NCI-H1092 treated with DMSO at 0.1 percent for 48 hours (cell line): ENCODE measurements around the gene RBM42.

ENCODE experiments used
- DNase-seq: peaks from one replicate; lab custom pipeline; 2025; lab: John Stamatoyannopoulos, UW

The RBM42 gene

DNA sequence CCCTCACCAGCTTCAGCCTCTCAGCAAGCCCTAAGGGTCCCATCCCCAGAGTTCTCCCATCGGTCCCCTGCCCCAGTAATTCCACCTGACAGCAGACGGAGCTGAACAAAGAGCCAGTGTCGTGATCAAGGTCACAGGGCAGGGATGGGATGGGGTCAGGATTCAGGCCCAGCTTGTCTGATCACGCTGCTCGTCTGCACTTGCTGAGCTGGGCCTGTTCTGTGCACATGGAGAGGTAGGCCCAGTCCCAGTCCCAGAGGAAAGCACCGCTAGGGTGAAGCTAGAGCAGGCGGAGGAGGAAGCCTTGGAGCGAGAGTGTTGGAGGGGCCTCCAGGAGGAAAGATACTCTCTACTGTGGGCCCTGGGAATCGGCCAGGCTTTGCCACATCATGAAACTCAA lies 7.1 kb upstream of the RBM42 start:
- DNase-seq = no peak

DNA sequence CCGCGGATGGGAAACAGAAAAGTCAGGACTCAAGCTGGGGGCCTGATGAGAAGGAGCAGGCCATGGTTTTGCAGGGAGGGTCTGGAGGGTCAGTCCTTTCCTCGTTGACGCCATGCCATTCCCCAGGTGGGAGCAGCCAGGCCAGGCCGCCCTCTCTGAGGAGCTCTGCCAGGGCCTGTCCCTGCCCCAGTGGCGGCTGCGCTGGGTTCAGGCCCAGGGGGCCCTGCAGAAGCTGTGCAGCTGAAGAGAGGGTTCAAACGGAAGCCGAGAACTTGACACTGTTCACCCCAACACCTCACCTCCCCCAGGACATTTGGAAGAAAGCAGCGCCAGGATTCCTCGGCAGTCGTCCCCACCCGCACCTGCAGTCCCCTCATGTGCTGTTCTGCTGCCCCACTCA lies 6.1 kb upstream of the RBM42 start:
- no peak for DNase-seq

DNA sequence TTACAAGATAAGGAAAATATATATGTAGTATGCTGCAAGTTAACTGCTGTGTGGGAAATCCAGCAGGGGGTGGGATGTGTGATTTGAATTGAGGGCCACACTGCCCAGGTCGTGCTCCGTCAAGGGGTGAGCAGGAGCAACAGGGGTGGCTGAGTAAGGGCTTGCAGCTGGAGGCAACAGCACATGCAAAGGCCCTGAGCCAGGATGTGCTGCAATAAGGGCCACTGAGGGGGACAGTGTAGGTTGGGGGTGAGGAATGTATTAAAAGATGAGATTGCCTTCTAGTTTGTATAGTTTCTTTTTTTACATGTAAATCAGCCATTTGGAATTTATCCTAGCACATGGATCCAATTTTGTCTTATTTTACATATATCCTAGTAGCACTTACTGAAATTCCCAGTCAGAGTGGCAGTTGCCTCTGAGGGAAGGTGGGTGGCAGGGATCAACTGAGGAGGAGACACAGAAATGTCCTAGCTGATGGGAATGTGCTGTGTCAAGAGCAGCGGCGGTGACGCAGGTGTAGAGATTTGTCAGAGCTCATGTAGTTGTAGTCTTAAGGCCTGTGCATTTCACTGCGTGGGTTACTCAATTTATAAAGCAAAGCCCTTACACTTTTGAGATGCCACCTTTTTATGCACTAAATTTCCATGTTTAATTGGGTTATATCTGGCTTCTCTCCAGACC lies 5.4 kb upstream of the RBM42 start:
- DNase-seq = no peak

DNA sequence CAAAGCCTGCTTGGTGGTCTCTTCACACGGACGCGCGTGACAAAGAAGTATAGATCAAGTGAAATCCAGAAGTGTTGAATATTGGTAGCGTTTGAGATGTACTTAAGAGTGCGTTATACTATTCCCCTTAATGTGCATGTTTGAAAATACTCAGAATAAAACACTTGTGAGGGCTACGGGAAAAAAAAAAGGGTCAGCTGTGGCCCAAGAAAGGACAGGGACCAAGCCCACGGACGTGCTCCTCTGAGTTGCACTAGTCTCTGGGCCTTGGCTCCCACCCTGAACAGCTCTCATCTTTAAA lies 622 bp upstream of the RBM42 start:
- no peak for DNase-seq

DNA sequence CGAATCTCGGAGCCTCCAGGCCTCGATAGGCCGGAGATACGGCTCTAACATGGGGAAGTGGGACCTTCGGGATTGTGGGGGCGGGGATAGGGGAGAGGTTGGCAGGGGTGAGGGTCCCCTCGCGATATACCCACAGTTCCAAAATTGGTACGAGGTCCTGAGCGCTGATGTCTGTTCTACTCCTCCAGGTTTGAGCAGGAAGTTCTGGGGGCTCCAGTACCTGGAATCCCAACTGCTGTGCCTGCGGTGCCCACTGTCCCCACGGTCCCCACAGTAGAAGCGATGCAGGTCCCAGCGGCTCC lies 447 bp downstream of the RBM42 start:
- DNase-seq = no peak

DNA sequence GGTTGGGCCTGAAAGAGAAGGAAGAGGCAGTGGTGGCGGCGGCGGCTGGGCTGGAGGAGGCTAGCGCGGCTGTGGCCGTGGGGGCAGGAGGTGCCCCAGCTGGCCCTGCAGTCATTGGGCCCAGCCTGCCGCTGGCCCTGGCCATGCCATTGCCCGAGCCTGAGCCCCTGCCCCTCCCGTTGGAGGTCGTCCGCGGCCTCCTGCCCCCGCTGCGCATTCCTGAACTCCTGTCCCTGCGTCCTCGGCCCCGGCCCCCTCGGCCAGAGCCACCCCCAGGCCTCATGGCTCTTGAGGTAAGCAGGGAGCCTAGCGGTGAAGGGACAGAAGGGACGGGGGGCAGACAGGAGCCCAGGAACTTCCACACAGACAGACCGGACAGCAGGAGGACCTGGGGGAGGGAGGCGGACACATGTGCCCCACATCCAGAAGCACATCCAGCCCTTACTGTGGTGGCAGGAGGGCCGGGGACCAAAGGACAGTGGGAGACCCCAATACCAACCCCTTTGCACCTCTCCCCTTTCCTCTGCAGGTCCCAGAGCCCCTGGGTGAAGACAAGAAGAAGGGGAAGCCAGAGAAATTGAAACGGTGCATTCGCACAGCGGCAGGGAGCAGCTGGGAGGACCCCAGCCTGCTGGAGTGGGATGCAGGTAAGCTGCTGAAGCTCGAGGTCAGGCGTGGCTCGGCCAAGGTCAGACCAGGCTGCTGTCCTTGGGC lies 5.0 kb downstream of the RBM42 start:
- DNase-seq = no peak

DNA sequence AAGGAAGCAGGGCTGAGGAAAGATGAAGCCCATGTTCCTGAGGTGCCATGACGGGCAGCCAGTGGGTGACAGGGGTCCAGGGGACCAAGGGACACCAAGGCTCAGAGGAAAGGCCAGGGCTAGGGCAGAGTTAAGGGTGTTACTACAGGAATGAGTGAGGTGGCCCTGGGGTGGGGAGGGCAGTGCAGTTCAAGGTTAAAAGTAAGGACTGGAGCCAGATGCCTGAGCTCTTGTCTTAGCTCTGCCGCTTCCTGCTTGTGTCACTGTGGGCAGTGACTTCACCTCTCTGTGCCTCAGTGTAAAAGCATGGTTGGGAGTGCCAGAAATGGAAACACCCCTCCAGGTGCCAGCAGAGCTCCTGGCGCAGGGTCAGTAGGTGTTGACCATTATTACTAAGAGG lies 7.8 kb downstream of the RBM42 start:
- no peak for DNase-seq

DNA sequence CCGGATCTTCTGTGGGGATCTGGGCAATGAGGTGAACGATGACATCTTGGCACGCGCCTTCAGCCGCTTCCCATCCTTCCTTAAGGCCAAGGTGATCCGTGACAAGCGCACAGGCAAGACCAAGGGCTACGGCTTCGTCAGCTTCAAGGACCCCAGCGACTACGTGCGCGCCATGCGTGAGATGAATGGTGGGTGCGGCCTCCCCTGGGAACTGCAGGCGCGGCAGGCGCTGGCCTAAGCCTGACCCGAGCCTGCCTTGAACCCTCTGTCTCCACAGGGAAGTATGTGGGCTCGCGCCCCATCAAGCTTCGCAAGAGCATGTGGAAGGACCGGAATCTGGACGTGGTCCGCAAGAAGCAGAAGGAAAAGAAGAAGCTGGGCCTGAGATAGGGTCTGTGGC lies 8.3 kb downstream of the RBM42 start:
- DNase-seq = no peak

DNA sequence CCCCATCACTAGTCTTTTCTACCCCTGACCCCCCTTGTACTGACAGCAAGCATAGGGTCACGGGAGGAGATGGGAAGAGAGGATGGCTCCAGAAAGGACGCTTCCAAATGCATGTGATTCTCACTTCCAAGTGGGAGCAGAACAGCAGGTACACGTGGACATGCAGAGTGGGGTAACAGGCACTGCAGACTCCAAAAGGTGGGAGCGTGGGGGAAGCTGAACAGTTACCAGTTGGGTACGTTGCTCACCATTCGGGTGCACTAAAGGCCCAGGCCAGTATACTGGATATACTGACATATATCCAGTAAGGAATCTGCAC lies 10.4 kb downstream of the RBM42 start:
- DNase-seq = no peak

DNA sequence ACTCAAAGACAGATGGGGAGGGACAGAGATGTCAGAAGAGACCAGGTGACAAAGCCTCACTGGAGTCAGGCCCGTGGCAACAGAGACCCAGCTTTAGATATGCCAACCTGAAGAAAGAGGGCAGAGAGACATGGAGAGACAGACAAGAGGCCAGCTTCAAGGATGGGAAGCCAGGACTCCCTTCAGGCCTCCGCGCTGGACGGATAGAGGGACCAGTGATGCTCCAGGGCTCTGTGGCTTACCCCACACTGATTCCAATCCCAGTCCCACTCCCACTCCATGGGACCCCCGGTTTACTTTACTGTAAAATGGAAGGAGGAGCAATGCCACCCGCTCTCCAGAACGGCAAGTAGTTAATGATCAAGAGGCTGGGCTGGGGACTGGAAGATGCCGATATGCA lies 11.0 kb downstream of the RBM42 start:
- no peak for DNase-seq

DNA sequence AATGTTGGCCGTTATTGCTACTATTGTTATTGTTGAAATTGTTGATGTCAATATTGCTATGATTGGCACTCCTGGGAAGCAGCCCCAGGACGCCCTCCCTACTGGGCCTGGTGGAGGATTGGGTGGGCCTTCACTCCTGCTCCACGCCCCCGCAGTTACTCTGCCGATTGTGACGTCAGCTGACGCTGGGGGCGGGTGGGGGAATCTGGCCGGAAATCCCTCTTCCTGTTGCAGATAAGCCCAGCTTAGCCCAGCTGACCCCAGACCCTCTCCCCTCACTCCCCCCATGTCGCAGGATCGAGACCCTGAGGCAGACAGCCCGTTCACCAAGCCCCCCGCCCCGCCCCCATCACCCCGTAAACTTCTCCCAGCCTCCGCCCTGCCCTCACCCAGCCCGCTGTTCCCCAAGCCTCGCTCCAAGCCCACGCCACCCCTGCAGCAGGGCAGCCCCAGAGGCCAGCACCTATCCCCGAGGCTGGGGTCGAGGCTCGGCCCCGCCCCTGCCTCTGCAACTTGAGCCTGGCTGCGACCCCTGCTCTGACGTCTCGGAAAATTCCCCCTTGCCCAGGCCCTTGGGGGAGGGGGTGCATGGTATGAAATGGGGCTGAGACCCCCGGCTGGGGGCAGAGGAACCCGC lies 12.8 kb downstream of the RBM42 start, which contains the start of gene ETV2:
Gene ETV2, plus strand, starts transcription at position 231 of the 637 bp plus-strand sequence. CDS start 716 bp downstream, outside the sequence.
- no peak for DNase-seq

DNA sequence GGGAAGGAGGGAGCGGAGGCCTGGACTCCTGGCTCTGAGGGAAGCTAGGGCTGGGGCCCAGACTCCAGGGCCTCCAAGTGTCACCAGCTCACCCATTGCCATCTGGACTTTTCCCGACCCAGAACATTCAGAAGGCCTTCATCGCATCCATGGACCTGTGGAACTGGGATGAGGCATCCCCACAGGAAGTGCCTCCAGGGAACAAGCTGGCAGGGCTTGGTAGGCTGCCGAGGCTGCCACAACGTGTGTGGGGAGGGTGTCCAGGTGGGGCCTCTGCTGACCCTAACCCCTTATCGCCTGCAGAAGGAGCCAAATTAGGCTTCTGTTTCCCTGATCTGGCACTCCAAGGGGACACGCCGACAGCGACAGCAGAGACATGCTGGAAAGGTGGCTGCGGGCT lies 13.5 kb downstream of the RBM42 start:
- no peak for DNase-seq

DNA sequence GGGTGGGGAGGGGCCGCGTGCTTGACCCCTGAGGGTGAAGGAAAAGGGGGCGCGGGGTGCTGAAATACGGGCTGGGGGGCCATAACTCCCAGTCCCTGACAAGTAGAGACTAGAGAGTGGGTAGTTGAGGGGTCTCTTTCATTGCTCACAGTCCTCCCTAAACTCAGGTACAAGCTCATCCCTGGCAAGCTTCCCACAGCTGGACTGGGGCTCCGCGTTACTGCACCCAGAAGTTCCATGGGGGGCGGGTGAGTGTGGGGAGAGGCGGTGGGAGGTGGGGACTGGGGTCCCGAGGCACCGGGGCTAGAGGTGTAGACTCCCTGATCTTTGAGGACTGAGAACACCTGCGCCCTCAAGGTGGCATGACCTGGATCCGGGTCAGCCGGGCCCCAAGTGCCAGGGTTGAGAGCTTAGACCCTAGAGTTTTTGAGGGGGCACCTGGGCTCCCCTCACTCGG lies 14.0 kb downstream of the RBM42 start:
- no peak for DNase-seq

DNA sequence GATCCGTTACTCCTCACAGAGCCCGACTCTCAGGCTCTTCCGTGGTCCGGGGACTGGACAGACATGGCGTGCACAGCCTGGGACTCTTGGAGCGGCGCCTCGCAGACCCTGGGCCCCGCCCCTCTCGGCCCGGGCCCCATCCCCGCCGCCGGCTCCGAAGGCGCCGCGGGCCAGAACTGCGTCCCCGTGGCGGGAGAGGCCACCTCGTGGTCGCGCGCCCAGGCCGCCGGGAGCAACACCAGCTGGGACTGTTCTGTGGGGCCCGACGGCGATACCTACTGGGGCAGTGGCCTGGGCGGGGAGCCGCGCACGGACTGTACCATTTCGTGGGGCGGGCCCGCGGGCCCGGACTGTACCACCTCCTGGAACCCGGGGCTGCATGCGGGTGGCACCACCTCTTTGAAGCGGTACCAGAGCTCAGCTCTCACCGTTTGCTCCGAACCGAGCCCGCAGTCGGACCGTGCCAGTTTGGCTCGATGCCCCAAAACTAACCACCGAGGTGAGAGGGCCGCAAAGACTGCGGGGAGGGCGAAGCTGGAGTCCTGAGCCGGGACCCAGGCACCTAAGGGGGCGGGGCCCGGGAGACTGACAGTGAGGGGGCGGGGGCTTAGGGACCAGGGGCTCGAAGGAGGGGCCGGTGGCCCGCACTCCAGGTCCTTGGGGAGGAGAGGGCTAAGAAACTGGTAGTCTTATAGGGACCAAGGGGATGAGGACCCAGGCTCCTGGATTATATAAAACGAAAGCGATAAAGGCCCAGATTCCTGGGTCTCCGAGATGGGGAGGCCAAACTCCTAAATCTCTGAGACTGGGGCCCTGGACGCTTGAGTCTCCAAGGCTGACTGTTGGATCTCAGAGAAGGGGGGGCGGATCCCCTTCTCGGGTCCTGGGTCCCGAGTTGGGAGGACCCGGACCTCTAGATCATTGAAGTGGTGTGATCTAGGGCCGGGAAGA lies 14.7 kb downstream of the RBM42 start:
- peak; percentile 48 for DNase-seq

DNA sequence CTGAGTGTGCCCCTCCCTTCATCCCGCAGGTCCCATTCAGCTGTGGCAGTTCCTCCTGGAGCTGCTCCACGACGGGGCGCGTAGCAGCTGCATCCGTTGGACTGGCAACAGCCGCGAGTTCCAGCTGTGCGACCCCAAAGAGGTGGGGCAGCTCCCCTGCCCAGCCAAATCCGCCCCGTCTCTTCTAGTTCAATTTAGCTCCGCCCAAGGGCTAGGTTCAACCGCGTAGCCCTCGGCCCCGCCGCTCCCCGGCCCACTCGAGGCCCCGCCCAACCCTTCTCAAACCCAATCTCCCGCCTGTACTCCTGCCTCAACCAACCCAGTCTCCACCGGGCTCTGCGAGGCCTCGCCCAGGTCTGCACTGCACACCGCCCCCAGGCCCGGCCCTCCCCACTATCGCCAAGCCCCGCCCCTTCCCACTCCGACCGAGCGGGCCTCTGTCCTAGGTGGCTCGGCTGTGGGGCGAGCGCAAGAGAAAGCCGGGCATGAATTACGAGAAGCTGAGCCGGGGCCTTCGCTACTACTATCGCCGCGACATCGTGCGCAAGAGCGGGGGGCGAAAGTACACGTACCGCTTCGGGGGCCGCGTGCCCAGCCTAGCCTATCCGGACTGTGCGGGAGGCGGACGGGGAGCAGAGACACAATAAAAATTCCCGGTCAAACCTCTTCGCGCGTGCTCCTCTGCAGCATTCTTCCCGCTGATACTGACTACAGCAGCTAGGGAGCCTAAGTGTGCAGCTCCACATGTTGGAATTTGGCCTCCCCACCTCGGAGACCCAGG lies 15.6 kb downstream of the RBM42 start:
- peak; percentile 68 for DNase-seq

DNA sequence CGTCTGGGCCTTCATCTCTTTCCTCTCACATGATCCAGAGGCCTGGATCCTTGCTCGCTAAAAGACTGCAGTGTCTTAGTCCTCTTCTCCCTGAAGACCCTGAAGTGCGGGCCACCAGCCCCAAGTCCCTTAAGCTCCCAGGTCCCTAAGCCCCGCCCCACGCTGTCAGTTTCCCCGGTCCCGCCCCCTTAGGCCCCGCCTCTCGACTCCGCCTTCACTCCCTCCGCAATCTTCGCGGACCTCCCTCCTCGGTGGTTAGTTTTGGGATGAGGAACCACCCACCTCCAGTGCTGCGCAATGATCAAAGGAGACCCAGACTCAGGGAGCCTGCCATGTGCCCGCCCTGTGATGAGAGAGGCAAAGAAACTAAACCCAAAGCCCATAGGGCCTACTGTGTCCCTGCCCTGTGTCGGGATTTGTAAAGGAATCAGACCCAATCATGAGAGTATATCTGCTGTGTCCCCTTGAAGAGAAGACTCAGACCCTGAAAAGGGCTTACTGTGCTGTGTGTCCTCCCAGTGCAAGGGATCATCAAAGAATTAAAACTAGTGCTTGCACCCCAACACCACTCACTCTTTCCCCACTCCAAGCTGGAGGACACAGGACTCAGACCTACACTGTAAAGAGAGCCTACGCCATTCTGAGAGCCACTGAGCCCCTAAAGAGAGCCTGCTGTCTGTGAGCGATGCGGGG lies 16.3 kb downstream of the RBM42 start:
- DNase-seq = peak; percentile 17

DNA sequence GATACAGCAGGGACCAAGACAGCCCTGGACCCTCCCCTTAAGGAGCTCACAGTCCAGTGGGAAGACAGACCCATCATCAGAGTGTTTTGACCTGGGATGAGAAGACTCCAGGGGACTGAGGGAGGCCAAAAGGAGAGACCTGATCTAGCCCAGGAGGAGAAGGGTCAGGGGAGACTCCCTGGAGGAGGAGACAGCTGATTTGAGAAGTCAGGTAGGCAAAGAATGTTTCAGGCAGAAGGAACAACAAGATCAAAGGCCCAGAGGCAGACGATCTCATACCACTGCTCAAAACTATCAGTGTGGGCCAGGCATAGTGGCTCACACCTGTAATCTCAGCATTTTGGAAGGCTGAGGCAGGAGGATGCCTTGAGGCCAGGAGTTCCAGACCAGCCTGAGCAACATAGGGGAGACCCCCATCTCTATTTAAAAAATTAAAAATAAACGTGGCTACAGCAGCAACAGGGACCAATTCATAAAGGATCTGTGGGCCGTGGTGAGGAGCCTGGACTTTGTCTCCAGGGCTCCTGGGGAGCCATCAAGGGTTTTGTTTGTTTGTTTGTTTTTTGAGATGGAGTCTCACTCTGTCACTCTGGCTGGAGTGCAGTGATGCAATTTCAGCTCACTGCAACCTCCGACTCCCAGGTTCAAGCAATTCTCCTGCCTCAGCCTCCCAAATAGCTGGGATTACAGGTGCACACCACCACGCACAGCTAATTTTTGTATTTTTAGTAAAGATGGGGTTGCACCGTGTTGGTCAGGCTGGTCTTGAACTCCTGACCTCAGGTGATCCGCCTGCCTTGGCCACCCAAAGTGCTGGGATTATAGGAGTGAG lies 17.1 kb downstream of the RBM42 start:
- DNase-seq = no peak

DNA sequence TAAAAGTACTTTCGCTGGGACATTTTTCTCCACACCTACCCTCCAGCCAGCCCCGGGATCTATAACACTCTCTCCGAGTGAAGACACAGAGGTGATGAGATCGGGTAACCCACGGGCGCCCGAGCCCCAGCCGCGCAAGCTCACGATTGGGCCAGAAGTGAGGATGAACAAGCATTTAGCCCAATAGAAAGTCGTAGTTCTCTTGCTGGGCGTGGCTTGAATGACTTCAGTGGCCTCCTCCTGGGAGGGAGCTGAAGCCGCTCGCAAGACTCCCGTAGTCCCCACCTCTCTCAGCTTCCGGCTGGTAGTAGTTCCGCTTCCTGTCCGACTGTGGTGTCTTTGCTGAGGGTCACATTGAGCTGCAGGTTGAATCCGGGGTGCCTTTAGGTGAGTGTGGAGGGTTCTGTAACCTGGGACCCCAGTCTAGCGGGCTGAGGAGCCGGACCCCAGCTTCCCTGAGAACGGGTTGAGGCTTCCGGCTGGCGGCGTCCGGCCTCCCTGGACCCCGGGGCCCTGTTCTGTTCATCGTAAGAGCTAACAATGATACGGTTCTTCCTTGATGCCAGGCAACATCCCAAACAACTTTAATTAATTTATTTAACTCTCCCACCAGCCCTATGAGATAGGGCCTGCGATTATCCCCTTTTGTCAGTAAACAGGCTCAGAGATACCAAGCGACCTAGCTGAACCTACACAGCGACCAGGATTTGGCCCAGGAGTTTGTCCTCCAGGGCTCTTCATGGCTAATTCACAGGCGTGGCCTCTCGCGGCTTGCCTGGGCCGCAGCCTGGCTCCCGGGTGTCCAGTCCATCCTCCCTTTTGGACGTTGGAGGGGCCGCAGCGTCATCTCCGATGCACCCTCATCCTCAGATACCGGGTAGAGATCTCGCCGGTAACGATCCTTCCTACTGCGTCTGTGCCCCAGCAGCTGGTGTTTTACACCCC lies 19.5 kb downstream of the RBM42 start, which contains the start of gene COX6B1:
Gene COX6B1, plus strand, starts transcription at position 307 of the 945 bp plus-strand sequence. CDS start 2,921 bp downstream, outside the sequence.
- DNase-seq = peak; percentile 92

DNA sequence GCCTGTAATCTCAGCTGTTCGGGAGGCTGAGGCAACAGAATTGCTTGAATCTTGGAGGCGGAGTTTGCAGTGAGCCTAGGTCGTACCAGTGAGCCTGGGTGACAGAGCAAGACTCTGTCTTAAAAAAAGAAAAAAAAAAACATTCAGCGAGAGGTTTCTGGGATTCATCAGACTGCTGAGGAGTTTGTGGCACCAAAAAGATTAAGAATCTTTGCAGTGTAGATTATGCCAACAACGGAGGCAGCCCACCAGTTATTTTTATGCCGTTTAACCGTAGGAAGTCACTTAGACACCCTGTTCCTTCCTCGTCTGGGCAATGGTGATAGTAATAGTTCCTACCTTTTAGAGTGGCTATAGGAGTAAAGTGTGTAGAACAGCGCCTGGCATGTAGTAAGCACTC lies 21.7 kb downstream of the RBM42 start:
- DNase-seq = no peak
